HepG2 (cell line): ENCODE results near the gene KRTCAP2. TPM values are rescaled to one million over a fixed set of nuclear protein-coding genes. Genes with fewer than 3 reads are reported as not detected.

Source experiments
- CREM ChIP-seq, 2 experiments: sonication (generic) in 1 of 2; formaldehyde crosslinking in 1 of 2; IDR thresholded peaks; 2 replicates each; pipeline versions ENCODE4 v1.4.0 to v1.6.1; 2016 to 2020; ENCODE audit warnings: antibody characterized with exemption in 1 of 2, mild to moderate bottlenecking in 1 of 2, missing genetic modification reagents in 1 of 2
- NRL ChIP-seq: sonication (generic); formaldehyde crosslinking; IDR thresholded peaks from 2 replicates; pipeline ENCODE4 v1.5.0; 2020; ENCODE audit warnings: missing genetic modification reagents, mild to moderate bottlenecking, moderate library complexity, borderline replicate concordance
- PHF8 ChIP-seq: sonication (generic); formaldehyde crosslinking; IDR thresholded peaks from 2 replicates; pipeline ENCODE4 v1.5.0; 2020; ENCODE audit warnings: missing genetic modification reagents
- RXRA ChIP-seq: sonication (generic); formaldehyde crosslinking; IDR thresholded peaks from 2 replicates; pipeline ENCODE4 v1.5.1; 2020; ENCODE audit warnings: missing genetic modification reagents
- SIX4 ChIP-seq: sonication (generic); formaldehyde crosslinking; IDR thresholded peaks from 2 replicates; pipeline ENCODE4 v1.4.0; 2020; ENCODE audit warnings: missing genetic modification reagents
- SMARCC2 ChIP-seq: fragments of 450-650 bp; IDR thresholded peaks from 2 replicates; pipeline ENCODE4 v1.6.1; 2017; ENCODE audit warnings: antibody characterized with exemption, mild to moderate bottlenecking
- SOX5 ChIP-seq: IDR thresholded peaks from 2 replicates; pipeline ENCODE4 v1.6.1; 2016; ENCODE audit warnings: borderline replicate concordance
- TCF7 ChIP-seq: sonication (generic); IDR thresholded peaks from 2 replicates; pipeline ENCODE4 v1.6.1; 2016; ENCODE audit warnings: antibody characterized with exemption, low read depth
- ZNF329 ChIP-seq: sonication (generic); formaldehyde crosslinking; IDR thresholded peaks from 2 replicates; pipeline ENCODE4 v1.9.0; 2021; ENCODE audit warnings: low read depth, mild to moderate bottlenecking, missing genetic modification reagents
- ZNF34 ChIP-seq: sonication (generic); formaldehyde crosslinking; IDR thresholded peaks from 2 replicates; pipeline ENCODE4 v1.4.0; 2020; ENCODE audit warnings: mild to moderate bottlenecking, missing genetic modification reagents, borderline replicate concordance
- ZNF678 ChIP-seq: sonication (generic); formaldehyde crosslinking; IDR thresholded peaks from 2 replicates; pipeline ENCODE4 v1.4.0; 2020; ENCODE audit warnings: mild to moderate bottlenecking, missing genetic modification reagents
- ZNF776 ChIP-seq: sonication (generic); formaldehyde crosslinking; IDR thresholded peaks from 2 replicates; pipeline ENCODE4 v1.4.0; 2020; ENCODE audit warnings: mild to moderate bottlenecking, missing genetic modification reagents
- ZNF790 ChIP-seq: sonication (generic); formaldehyde crosslinking; IDR thresholded peaks from 2 replicates; pipeline ENCODE4 v1.8.0; 2022; ENCODE audit warnings: missing genetic modification reagents, mild to moderate bottlenecking, borderline replicate concordance
- polyA plus RNA-seq, 8 experiments: library from polyadenylated mRNA; depleted of rRNA in 3 of 8; stranded (reverse) in 7 of 8; unstranded in 1 of 8; fragments of >200 nt; fragmentation: Illumina TruSeq in 4 of 8; extraction: Trizol in 4 of 8; gene quantifications; 2 replicates each; pipeline versions ENCODE4 v1.2.1 to v1.2.3, GENCODE V29; 2011 to 2016; ENCODE audit warnings: low read depth in 4 of 8, missing spikeins in 1 of 8, mixed read lengths in 1 of 8; ENCODE audit not compliant: insufficient read depth in 1 of 8
- total RNA-seq, 5 experiments: library from RNA; depleted of rRNA; stranded (reverse); fragments of >200 nt; fragmentation: Illumina TruSeq; extraction: Trizol; gene quantifications; 2 replicates each; pipeline ENCODE4 v1.2.3, GENCODE V29; 2016; ENCODE audit warnings: low read depth in 1 of 5
- TF ChIP-seq, protein P1 (sequence below), 2 experiments: sonication (generic) in 1 of 2; formaldehyde crosslinking in 1 of 2; IDR thresholded peaks; 2 replicates each; pipeline versions ENCODE4 v1.6.1 to v1.9.0; 2014 to 2022; ENCODE audit warnings: antibody characterized with exemption in 1 of 2, borderline replicate concordance in 1 of 2, inconsistent platforms in 1 of 2, low read depth in 1 of 2, missing genetic modification reagents in 1 of 2
- TF ChIP-seq, protein P2 (sequence below): sonication (generic); formaldehyde crosslinking; IDR thresholded peaks from 2 replicates; pipeline ENCODE4 v1.4.0; 2020; ENCODE audit warnings: mild to moderate bottlenecking, missing genetic modification reagents
- TF ChIP-seq, protein P3 (sequence below): sonication (generic); formaldehyde crosslinking; IDR thresholded peaks from 2 replicates; pipeline ENCODE4 v1.5.1; 2020; ENCODE audit warnings: missing genetic modification reagents, mild to moderate bottlenecking, borderline replicate concordance
- TF ChIP-seq, protein P4 (sequence below): sonication (generic); formaldehyde crosslinking; IDR thresholded peaks from 2 replicates; pipeline ENCODE4 v1.4.0; 2020; ENCODE audit warnings: missing genetic modification reagents, low read depth, mild to moderate bottlenecking, borderline replicate concordance
- TF ChIP-seq, protein P5 (sequence below): sonication (generic); formaldehyde crosslinking; conservative IDR thresholded peaks from 2 replicates; pipeline ENCODE4 v1.4.0; 2020; ENCODE audit warnings: missing genetic modification reagents

Gene KRTCAP2
- total and polyA plus RNA-seq, 2 of the 13 experiments (the other 11 are each of a cell fraction or from before 2014, with no cell fraction given): 77.3 to 79.4 TPM

DNA sequence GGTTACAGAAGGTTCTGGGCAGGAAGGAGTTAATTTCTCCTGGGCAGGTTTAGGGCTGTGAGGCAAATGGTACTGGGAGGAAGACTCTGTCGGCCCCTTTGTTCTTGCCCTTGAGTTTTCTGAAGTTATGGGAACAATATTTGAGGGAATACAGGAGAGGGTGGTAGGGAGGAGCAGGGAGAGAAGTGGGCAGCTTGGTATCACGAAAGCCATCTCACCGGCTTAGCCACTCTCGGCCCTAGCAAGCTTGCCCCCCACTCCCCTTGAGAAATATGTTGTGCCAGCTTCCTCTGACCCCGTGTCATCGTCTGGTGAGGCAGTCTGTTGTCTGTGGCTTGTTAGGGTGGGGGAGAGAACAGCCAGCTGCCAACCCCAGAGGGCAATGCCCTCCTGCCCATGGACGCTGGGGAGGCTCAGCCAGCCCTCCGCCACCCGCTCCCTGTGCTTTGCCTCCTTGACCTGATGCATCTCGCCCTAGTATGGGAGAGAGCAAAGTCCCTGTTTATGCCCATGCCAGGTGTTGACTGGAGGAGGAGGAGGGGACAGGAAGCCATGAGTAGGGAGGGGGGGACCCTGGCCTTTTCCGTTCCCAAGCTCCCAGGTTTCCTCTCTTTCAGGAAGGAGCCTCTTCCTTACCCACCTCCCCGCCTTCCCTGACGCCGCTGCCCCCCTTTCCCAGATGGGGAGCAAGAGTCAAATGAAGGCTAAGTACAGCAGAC, 44.2 kb downstream of the KRTCAP2 start (continued):
- TF ChIP-seq, protein P1, sequence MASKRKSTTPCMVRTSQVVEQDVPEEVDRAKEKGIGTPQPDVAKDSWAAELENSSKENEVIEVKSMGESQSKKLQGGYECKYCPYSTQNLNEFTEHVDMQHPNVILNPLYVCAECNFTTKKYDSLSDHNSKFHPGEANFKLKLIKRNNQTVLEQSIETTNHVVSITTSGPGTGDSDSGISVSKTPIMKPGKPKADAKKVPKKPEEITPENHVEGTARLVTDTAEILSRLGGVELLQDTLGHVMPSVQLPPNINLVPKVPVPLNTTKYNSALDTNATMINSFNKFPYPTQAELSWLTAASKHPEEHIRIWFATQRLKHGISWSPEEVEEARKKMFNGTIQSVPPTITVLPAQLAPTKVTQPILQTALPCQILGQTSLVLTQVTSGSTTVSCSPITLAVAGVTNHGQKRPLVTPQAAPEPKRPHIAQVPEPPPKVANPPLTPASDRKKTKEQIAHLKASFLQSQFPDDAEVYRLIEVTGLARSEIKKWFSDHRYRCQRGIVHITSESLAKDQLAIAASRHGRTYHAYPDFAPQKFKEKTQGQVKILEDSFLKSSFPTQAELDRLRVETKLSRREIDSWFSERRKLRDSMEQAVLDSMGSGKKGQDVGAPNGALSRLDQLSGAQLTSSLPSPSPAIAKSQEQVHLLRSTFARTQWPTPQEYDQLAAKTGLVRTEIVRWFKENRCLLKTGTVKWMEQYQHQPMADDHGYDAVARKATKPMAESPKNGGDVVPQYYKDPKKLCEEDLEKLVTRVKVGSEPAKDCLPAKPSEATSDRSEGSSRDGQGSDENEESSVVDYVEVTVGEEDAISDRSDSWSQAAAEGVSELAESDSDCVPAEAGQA (IDR thresholded peaks at IDR 0.05; ENCODE audit: low read depth): peak; percentile 34; the same call in 1 of the 2 replicates
- TF ChIP-seq, protein P1 (CRISPR knock-in tag; IDR thresholded peaks at IDR 0.05; ENCODE audit: borderline replicate concordance): no peak
- peak; percentile 22; the same call in 1 of the 2 replicates for TF ChIP-seq TCF7
- TF ChIP-seq SMARCC2: no peak
- TF ChIP-seq RXRA (CRISPR knock-in tag): peak; percentile 88
- TF ChIP-seq, protein P2, sequence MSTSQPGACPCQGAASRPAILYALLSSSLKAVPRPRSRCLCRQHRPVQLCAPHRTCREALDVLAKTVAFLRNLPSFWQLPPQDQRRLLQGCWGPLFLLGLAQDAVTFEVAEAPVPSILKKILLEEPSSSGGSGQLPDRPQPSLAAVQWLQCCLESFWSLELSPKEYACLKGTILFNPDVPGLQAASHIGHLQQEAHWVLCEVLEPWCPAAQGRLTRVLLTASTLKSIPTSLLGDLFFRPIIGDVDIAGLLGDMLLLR (CRISPR knock-in tag): peak; percentile 67; the same call in 1 of the 2 replicates
- 0 out of 2 replicates have a peak, but pooled peaks have one; percentile 37 for TF ChIP-seq ZNF34 (CRISPR knock-in tag)
- TF ChIP-seq, protein P3, sequence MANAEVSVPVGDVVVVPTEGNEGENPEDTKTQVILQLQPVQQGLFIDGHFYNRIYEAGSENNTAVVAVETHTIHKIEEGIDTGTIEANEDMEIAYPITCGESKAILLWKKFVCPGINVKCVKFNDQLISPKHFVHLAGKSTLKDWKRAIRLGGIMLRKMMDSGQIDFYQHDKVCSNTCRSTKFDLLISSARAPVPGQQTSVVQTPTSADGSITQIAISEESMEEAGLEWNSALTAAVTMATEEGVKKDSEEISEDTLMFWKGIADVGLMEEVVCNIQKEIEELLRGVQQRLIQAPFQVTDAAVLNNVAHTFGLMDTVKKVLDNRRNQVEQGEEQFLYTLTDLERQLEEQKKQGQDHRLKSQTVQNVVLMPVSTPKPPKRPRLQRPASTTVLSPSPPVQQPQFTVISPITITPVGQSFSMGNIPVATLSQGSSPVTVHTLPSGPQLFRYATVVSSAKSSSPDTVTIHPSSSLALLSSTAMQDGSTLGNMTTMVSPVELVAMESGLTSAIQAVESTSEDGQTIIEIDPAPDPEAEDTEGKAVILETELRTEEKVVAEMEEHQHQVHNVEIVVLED (CRISPR knock-in tag): peak; percentile 50
- TF ChIP-seq SIX4 (CRISPR knock-in tag): no peak
- 0 out of 2 replicates have a peak, but pooled peaks have one; percentile 37 for TF ChIP-seq ZNF776
- peak; percentile 52; the same call in 1 of the 2 replicates for TF ChIP-seq PHF8 (CRISPR knock-in tag)
- peak; percentile 81 for TF ChIP-seq CREM (IDR thresholded peaks at IDR 0.05)
- no peak for TF ChIP-seq CREM (CRISPR knock-in tag; IDR thresholded peaks at IDR 0.05)
- TF ChIP-seq NRL (CRISPR knock-in tag): 0 out of 2 replicates have a peak, but pooled peaks have one; percentile 22
- TF ChIP-seq, protein P4, sequence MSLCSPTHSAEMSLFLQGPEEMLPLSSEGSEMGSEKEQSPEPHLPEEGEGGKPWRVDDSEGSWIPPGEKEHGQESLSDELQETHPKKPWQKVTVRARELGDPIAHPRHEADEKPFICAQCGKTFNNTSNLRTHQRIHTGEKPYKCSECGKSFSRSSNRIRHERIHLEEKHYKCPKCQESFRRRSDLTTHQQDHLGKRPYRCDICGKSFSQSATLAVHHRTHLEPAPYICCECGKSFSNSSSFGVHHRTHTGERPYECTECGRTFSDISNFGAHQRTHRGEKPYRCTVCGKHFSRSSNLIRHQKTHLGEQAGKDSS (CRISPR knock-in tag): 0 out of 2 replicates have a peak, but pooled peaks have one; percentile 69
- peak; percentile 85; the same call in 1 of the 2 replicates for TF ChIP-seq ZNF790 (CRISPR knock-in tag)
- TF ChIP-seq SOX5 (CRISPR knock-in tag): peak; percentile 69
- 0 out of 2 replicates have a peak, but pooled peaks have one; percentile 26 for TF ChIP-seq ZNF329
- TF ChIP-seq, protein P5, sequence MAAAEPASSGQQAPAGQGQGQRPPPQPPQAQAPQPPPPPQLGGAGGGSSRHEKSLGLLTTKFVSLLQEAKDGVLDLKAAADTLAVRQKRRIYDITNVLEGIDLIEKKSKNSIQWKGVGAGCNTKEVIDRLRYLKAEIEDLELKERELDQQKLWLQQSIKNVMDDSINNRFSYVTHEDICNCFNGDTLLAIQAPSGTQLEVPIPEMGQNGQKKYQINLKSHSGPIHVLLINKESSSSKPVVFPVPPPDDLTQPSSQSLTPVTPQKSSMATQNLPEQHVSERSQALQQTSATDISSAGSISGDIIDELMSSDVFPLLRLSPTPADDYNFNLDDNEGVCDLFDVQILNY (CRISPR knock-in tag): no peak
- 0 out of 2 replicates have a peak, but pooled peaks have one; percentile 32 for TF ChIP-seq ZNF678 (CRISPR knock-in tag)
